Ishikawa (cell line): ENCODE measurements around the gene SV2C.

Experiments
- CEBPB ChIP-seq: IDR thresholded peaks from 2 replicates; pipeline ENCODE4 v1.6.1; 2012
- CREB1 ChIP-seq: IDR thresholded peaks from 2 replicates; pipeline ENCODE4 v1.6.1; 2012; ENCODE audit warnings: low read depth
- EP300 ChIP-seq: IDR thresholded peaks from 2 replicates; pipeline ENCODE4 v1.6.1; 2012; ENCODE audit warnings: borderline replicate concordance
- MAX ChIP-seq: IDR thresholded peaks from 2 replicates; pipeline ENCODE4 v1.6.1; 2012
- NFIC ChIP-seq: IDR thresholded peaks from 2 replicates; pipeline ENCODE4 v1.6.1; 2012
- RAD21 ChIP-seq: IDR thresholded peaks from 2 replicates; pipeline ENCODE4 v1.6.1; 2012; ENCODE audit warnings: low read depth
- TAF1 ChIP-seq: IDR thresholded peaks from 2 replicates; pipeline ENCODE4 v1.6.1; 2012; ENCODE audit warnings: low read depth, mild to moderate bottlenecking
- TEAD4 ChIP-seq: IDR thresholded peaks from 2 replicates; pipeline ENCODE4 v1.6.1; 2012
- YY1 ChIP-seq: IDR thresholded peaks from 2 replicates; pipeline ENCODE4 v1.6.1; 2012; ENCODE audit warnings: low read depth
- TF ChIP-seq, protein P1 (sequence below): IDR thresholded peaks from 2 replicates; pipeline ENCODE4 v1.6.1; 2012; ENCODE audit warnings: low read depth, mild to moderate bottlenecking

DNA sequence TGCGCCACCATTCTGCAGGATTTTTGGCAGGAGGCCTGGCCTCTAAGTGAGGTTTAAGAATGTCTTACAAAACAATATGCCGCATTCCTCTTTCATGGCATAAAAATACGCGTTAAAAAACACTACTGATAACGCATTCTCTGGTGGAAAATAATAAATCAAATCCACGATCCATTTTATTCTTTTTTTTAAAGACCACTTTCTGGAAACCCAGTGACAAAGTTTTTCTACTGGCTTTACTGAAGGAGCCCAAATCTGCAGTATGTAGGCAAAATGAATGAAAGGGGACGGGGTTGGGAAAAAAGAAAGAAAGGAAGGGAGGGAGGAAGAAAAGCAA lies 2.0 kb downstream of the SV2C start:
- no peak for TF ChIP-seq TAF1
- TF ChIP-seq YY1 = no peak
- no peak for TF ChIP-seq EP300
- no peak for TF ChIP-seq RAD21
- TF ChIP-seq MAX = no peak; the same call in 1 of the 2 replicates
- TF ChIP-seq CREB1 = no peak
- TF ChIP-seq, protein P1, sequence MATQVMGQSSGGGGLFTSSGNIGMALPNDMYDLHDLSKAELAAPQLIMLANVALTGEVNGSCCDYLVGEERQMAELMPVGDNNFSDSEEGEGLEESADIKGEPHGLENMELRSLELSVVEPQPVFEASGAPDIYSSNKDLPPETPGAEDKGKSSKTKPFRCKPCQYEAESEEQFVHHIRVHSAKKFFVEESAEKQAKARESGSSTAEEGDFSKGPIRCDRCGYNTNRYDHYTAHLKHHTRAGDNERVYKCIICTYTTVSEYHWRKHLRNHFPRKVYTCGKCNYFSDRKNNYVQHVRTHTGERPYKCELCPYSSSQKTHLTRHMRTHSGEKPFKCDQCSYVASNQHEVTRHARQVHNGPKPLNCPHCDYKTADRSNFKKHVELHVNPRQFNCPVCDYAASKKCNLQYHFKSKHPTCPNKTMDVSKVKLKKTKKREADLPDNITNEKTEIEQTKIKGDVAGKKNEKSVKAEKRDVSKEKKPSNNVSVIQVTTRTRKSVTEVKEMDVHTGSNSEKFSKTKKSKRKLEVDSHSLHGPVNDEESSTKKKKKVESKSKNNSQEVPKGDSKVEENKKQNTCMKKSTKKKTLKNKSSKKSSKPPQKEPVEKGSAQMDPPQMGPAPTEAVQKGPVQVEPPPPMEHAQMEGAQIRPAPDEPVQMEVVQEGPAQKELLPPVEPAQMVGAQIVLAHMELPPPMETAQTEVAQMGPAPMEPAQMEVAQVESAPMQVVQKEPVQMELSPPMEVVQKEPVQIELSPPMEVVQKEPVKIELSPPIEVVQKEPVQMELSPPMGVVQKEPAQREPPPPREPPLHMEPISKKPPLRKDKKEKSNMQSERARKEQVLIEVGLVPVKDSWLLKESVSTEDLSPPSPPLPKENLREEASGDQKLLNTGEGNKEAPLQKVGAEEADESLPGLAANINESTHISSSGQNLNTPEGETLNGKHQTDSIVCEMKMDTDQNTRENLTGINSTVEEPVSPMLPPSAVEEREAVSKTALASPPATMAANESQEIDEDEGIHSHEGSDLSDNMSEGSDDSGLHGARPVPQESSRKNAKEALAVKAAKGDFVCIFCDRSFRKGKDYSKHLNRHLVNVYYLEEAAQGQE = no peak
- no peak for TF ChIP-seq NFIC
- TF ChIP-seq TEAD4 = no peak
- no peak for TF ChIP-seq CEBPB
